ENCODE measurements around the gene LMO2.
"Not testable (repeated sequence)": the region's sequence is repeated elsewhere in the genome, so short reads cannot be mapped to it uniquely, and the experiment has no call there.

DNA sequence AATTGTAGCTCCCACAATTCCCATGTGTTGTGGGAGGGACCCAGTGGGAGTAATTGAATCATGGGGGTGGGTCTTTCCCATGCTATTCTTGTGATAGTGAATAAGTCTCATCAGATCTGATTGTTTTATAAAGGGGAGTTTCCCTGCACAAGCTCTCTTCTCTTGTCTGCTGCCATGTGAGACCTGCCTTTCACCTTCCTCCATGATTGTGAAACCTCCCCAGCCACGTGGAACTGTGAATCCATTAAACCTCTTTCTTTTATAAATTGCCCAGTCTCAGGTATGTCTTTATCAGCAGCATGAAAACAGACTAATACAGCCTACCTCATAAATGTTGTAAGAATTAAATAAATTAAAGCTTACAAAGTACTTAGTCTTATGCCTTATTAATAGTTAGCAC lies 25.5 kb upstream of the LMO2 start:
- TF ChIP-seq, protein P1, sequence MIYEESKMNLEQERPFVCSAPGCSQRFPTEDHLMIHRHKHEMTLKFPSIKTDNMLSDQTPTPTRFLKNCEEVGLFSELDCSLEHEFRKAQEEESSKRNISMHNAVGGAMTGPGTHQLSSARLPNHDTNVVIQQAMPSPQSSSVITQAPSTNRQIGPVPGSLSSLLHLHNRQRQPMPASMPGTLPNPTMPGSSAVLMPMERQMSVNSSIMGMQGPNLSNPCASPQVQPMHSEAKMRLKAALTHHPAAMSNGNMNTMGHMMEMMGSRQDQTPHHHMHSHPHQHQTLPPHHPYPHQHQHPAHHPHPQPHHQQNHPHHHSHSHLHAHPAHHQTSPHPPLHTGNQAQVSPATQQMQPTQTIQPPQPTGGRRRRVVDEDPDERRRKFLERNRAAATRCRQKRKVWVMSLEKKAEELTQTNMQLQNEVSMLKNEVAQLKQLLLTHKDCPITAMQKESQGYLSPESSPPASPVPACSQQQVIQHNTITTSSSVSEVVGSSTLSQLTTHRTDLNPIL (CRISPR knock-in tag; IDR thresholded peaks at IDR 0.05; ENCODE audit: low read depth) = not testable (repeated sequence)
- TF ChIP-seq ISL1 (CRISPR knock-in tag; IDR thresholded peaks at IDR 0.05); TCF4 (CRISPR knock-in tag; IDR thresholded peaks at IDR 0.05; ENCODE audit: borderline replicate concordance); ARNTL (CRISPR knock-in tag; IDR thresholded peaks at IDR 0.05; ENCODE audit: borderline replicate concordance, low read depth); ZNF565 (CRISPR knock-in tag; conservative IDR thresholded peaks at IDR 0.05; ENCODE audit: low read depth); ZNF8 (CRISPR knock-in tag; IDR thresholded peaks at IDR 0.05); PPARA (CRISPR knock-in tag; IDR thresholded peaks at IDR 0.05; ENCODE audit: borderline replicate concordance); ZFP30 (CRISPR knock-in tag; IDR thresholded peaks at IDR 0.05): not testable (repeated sequence)
- TF ChIP-seq, protein P2, sequence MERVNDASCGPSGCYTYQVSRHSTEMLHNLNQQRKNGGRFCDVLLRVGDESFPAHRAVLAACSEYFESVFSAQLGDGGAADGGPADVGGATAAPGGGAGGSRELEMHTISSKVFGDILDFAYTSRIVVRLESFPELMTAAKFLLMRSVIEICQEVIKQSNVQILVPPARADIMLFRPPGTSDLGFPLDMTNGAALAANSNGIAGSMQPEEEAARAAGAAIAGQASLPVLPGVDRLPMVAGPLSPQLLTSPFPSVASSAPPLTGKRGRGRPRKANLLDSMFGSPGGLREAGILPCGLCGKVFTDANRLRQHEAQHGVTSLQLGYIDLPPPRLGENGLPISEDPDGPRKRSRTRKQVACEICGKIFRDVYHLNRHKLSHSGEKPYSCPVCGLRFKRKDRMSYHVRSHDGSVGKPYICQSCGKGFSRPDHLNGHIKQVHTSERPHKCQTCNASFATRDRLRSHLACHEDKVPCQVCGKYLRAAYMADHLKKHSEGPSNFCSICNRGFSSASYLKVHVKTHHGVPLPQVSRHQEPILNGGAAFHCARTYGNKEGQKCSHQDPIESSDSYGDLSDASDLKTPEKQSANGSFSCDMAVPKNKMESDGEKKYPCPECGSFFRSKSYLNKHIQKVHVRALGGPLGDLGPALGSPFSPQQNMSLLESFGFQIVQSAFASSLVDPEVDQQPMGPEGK (CRISPR knock-in tag; IDR thresholded peaks at IDR 0.05; ENCODE audit: borderline replicate concordance) = not testable (repeated sequence)
- TF ChIP-seq, protein P3, sequence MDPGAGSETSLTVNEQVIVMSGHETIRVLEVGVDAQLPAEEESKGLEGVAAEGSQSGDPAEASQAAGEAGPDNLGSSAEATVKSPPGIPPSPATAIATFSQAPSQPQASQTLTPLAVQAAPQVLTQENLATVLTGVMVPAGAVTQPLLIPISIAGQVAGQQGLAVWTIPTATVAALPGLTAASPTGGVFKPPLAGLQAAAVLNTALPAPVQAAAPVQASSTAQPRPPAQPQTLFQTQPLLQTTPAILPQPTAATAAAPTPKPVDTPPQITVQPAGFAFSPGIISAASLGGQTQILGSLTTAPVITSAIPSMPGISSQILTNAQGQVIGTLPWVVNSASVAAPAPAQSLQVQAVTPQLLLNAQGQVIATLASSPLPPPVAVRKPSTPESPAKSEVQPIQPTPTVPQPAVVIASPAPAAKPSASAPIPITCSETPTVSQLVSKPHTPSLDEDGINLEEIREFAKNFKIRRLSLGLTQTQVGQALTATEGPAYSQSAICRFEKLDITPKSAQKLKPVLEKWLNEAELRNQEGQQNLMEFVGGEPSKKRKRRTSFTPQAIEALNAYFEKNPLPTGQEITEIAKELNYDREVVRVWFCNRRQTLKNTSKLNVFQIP (CRISPR knock-in tag; IDR thresholded peaks at IDR 0.05; ENCODE audit: borderline replicate concordance, low read depth) = not testable (repeated sequence)
